NOMO-1 (cell line): ENCODE data around the gene RASSF1.
"Not testable (repeated sequence)": the region's sequence is repeated elsewhere in the genome, so short reads cannot be mapped to it uniquely, and the experiment has no call there.

ENCODE experiments used
- DNase-seq, 2 experiments: peaks; one replicate each; lab custom pipeline; 2025; ENCODE audit not compliant: unreplicated experiment in 2 of 2; lab: John Stamatoyannopoulos, UW

Gene RASSF1

GRCh38 chr3:50324351-50325112, 16.1 kb downstream of the RASSF1 start:
- DNase-seq, result peak; percentile 4 to 52

- no peak for DNase-seq
Observed at GRCh38 chr3:50323614-50324199, 16.9 kb downstream of the RASSF1 start.

GRCh38 chr3:50323092-50323600, 17.5 kb downstream of the RASSF1 start:
- DNase-seq, result no peak

GRCh38 chr3:50322386-50323091, 18.1 kb downstream of the RASSF1 start, which contains the start of gene HYAL2:
HYAL2 (minus strand) TSS chr3:50322745; CDS start chr3:50320489, 2,256 bp downstream.
- no peak for DNase-seq

GRCh38 chr3:50322115-50322385, 18.6 kb downstream of the RASSF1 start:
- no peak for DNase-seq

- DNase-seq, result peak; percentile 84 to 90
Observed at GRCh38 chr3:50321336-50322114, 19.1 kb downstream of the RASSF1 start.

GRCh38 chr3:50320853-50321335, 19.7 kb downstream of the RASSF1 start:
- DNase-seq, result peak; percentile 43 to 49

- DNase-seq, result no peak
Observed at GRCh38 chr3:50319894-50320625, 20.6 kb downstream of the RASSF1 start.

GRCh38 chr3:50319181-50319893, 21.3 kb downstream of the RASSF1 start:
- no peak for DNase-seq

GRCh38 chr3:50318615-50319014, 22.0 kb downstream of the RASSF1 start:
- DNase-seq, result no peak

GRCh38 chr3:50318163-50318562, 22.5 kb downstream of the RASSF1 start:
- DNase-seq, result no peak

GRCh38 chr3:50317300-50317699, 23.3 kb downstream of the RASSF1 start:
- DNase-seq, result no peak

GRCh38 chr3:50316657-50317242, 23.9 kb downstream of the RASSF1 start:
- no peak for DNase-seq

- no peak for DNase-seq
Observed at GRCh38 chr3:50314816-50315215, 25.8 kb downstream of the RASSF1 start.

- no peak for DNase-seq
Observed at GRCh38 chr3:50314342-50314741, 26.3 kb downstream of the RASSF1 start.

- not testable (repeated sequence) for DNase-seq
Observed at GRCh38 chr3:50312041-50312440, 28.6 kb downstream of the RASSF1 start.

- DNase-seq, result no peak
Observed at GRCh38 chr3:50304601-50305000, 36.0 kb downstream of the RASSF1 start.

- no peak for DNase-seq
Observed at GRCh38 chr3:50303013-50303815, 37.4 kb downstream of the RASSF1 start, which contains the start of gene HYAL1. HYAL1 (minus strand) TSS chr3:50303574; CDS start chr3:50302956, 618 bp downstream.
